ENCODE data around the gene PLAGL1.
A peak's percentile ranks its signal among the peaks of the same experiment; 100 is the strongest.

Gene PLAGL1

DNA sequence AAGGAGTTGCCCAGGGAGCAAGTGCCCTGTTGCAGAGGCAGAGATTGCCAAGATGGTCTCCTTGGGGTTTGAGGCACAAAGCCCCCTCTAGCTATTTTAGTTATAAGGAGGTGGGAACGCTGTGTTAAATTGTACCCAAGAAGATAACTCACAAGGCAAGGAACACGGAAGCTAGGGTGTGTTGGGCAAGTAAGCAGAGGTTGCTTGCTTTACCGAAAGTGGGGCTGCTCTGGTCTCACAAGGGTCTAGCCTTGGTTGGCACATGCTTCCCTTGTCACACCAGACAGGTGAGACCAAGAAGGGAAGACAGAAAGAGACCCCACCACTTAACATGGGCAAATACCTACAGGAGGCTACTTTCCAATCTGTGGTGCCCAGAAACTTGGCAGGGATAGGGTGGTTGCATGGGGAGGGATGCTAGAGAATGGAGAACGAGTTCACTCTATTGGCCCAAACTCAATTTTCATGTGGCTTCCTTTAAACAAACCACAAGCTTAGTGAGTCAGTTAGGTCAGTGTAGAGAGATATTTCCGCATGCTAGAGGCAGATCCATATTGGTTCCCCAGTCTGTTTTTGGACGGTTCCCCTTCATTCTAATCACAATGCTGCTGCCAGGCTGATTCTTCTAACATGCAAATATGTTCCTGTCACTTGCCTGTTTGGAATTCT lies 42.4 kb downstream of the PLAGL1 start:
- DNase-seq (ENCODE audit: low read depth in 2 of 2) = peak; percentile 20 to 31

DNA sequence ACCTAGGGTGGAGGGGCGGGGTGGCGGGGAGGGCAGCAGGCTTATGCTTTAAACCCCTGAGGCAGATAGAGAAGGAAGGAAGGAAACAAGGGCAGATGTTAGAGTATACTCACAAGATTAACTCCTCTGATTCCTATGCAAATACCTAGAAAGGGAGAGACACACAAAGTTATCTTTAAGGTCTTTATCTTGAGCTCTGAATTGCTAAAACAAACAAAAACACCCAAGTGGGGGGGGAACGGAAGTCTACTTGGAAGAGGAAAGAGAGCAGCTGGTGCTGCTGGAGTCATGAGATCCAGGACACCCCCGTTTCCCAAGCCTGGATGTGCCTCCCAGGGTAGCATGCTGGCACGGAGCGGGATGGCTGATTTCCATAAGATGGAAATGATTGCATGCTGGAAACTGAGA lies 43.4 kb downstream of the PLAGL1 start:
- no peak for DNase-seq (ENCODE audit: low read depth in 2 of 2)

DNA sequence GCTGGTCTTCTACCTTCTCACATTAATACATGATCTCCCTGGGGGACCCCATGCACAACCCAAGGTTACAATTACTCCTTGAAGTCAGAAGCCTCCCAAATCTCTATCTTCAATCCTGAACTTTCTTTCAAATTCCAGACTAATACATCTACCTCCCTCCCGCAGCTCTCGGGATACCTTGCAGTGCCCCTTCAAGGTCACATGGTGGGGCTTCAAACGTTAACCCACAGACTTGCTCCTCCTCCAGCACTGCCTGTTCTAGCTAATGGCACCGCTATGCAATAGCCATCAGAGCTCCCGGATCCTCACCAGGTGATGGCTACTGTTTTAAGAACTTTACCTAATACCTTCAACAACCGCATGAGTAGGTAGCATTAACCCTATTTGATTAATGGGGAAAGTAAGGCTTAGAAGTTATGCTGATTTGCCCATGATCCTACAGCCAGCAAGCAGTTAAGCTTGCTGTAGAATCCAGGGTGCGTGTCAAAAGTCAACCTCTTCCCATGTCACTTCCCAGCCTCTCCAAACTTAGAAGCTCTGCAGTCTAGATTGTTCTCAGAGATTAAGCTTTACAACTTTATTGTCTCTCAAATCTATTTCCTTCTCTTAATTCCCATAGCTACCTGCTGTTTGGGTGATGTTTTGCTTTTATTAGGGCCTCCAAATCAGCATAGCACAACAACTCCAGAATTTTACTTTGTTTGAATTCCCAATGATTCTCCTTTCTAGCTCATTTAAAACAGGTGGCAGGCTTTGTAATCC lies 44.7 kb downstream of the PLAGL1 start:
- no peak for DNase-seq (ENCODE audit: low read depth in 2 of 2)

DNA sequence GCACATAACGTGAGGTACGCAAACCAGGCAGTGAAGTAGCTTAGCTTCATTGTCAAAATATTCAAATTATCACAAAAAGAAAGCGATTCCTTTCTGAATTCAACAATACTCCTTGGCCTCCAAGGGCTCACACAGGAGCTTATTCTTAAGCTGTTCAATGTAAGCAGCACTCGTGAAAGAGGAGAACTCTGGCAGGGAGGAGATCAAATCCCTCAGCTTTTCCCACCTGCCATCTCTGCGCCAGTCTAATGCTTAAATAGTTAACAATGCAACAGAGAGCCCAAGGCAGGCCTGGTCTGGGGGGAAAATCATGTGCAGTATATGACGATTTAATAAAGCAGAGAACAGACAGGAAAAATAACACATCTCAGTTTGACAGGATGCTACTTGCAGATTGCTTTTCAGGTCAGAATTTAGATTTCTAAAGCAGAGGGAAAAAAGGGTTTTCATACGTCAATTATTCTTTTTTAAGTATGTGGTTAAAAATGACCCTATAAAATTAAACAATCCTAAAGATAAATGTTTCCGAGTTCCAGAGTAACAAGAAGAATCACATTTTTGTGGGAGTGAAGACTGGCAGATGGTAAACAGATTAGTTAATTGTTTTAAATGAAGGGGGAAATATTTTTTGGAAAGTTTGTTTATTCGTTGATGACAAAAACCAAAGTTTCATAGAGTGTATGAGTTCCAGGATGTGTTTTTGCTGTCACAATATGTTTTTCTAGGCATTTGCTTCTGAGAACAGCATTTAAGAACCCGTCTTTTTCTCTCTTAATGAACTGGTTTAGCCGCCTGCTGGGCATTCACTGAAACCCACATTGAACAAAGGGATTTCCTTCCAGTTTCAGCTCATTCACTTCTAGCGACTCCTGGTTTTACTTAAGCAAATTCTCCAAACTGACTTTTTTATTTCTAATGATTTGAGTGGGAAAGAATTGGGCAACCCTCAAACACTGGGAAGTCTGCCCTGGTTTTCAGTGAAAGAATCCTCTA lies 45.9 kb downstream of the PLAGL1 start:
- peak; percentile 30 to 33 for DNase-seq (ENCODE audit: low read depth in 2 of 2)

DNA sequence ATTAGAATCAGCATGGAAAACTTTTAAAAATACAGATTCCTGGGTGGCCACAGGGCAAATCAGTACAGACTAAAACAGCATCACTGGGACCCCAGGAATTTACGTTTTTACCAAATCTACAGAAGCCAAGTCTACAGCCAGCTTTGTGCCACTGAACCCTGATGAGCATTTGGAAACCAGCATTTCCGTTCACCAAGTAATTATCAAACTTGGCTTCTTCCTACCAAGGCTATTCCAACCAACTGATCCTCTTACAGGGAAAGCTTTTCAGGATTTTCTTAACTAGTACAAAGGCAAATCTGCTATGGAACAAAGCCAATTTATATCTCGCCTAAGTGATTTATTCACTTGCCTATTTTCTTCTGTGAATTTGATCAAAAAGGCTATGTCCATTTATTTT lies 47.0 kb downstream of the PLAGL1 start:
- DNase-seq (ENCODE audit: low read depth in 2 of 2) = no peak

DNA sequence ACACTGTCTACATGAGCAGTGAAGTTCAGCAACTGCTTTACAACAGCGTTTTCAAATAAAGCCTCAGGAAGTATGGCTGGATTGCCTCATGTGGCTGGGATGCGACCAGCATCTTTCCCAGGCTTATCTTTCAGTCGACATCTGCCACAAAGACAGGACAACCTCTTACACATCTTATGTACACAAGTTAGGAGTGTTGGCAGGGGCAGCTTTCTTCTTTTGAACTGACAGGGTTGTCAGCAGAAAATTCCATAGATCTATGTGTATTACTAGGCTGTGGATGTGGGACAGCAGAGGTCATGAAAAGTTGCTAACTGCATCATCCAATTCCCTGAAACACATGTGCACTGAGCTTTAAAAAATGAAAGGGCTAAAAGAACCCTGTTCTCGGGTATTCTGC lies 48.1 kb downstream of the PLAGL1 start:
- no peak for DNase-seq (ENCODE audit: low read depth in 2 of 2)

DNA sequence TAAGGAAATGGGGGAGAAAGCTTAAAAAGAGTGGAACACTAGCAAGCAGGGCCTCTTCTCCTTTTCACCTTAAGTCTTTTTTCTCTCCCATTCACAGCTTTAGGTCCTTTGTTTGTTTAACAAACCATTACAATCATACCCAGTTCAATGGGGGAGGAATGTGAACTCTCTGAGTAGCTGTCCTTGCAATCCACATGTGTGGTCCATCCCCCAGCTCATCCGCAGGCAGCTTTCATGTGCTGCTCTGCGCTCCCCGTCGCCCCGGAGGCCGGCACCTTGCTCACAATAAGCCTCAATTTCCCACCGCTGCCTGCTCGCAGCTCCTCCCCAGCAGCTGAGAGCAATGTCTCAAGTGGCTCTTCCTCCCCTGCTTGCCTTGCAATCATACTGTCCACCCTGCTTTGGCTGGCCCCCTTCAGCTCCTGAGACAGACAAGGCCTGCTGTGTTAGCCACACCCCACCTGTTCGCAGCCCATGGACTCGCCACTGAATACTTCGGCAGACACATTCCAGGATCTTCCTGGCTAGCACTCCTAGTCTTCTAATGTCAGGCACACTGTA lies 49.1 kb downstream of the PLAGL1 start:
- DNase-seq (ENCODE audit: low read depth in 2 of 2) = no peak

DNA sequence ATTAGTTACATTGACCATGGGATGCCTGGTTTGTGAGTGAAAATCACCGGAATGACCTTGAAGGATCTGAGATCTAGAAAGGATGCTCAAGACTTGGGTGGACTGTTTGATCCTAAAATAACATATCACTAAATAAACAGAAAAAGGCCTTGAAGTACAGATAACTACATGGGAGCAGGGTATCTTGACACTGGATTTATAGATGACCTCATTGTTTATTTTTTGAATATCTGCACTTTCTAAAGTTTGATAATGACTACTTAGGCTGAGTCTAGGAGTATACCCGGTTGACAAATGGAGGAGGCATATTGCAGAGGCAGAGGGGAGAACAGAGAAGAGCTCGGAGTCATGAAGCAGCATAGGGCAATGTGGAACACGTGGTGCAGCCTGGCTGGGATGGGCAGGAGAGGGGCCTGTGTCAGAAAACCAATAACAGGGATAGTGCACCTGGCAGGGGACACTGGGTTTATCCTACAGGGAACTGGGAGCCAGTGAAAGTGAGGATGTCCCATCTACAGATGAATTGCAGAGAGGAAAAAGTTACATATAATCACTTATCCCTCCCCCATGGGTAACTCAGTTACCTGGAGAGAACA lies 50.3 kb downstream of the PLAGL1 start:
- DNase-seq (ENCODE audit: low read depth in 2 of 2) = no peak

DNA sequence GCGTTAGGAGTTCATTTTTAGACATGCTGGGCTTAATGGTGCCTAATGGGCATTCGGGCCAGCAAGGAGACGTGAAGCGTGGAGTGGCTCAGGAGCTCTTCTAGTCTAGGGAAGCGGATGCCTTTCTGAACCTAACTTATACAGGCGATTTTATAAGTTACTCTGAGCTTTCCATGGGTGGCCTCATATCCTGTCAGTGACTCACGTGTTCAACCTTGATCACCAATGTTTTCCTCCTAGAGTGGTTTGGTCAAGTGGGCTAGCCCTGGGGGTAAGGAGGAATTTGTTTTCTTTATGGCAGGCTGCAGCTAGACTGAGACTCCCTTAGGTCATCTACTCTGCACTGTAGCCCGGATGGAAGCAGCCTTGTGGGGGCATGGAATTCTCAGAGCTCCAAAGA lies 52.1 kb downstream of the PLAGL1 start:
- no peak for DNase-seq (ENCODE audit: low read depth in 2 of 2)

DNA sequence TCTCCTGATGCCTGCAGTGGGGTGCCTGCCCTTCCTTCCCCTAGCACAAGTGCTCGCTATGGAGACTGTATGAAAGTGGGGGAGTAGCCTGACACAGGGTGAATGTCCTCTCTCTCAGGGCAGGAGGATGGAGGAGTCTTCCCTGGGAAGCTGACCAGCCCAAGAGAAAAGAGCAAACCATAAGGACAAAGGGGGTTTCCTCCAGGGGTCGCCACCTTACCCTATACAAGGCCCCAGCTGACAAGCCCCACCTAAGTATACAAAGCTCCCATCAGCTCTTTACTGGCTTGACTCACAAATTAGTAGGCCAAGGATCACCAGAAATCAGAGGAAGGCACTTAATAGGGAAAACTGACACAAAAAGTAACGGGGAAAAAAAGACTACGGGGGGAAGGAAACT lies 54.1 kb downstream of the PLAGL1 start:
- no peak for DNase-seq (ENCODE audit: low read depth in 2 of 2)

DNA sequence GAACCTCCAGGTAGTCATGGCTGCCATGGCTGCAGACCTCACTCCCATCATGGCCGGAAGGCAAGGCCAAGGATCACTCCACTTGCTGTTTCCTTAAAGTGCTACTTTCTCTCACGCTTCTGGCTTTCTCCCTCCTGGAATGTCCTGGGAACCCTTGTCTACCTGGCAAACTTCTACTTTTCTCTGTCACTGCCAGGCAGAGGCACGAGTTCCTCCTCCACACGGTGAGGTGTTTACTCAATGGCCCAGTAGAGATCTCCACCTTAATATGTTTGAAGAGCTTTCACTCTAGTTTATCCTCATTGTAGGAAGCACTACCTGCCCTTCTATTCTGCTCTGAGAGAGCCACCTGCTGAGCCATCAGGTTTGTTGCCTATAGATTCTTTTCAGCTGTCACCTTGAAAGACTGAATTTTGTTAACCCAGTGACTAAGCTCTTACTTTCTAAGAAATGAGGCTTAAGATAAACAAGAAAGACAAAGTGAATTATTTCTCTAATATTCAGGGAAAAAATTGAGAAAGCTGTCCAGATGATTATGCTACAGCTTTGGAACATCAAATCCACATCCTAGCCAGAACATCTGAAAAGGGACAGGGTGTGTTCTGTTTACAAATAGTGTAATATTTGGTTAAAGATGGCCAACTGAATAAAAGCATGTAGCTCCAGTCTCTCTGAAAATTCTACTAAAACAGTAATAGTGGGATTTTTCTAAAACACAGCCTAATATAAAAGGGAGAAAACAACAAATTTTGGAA lies 54.9 kb downstream of the PLAGL1 start:
- no peak for DNase-seq (ENCODE audit: low read depth in 2 of 2)

DNA sequence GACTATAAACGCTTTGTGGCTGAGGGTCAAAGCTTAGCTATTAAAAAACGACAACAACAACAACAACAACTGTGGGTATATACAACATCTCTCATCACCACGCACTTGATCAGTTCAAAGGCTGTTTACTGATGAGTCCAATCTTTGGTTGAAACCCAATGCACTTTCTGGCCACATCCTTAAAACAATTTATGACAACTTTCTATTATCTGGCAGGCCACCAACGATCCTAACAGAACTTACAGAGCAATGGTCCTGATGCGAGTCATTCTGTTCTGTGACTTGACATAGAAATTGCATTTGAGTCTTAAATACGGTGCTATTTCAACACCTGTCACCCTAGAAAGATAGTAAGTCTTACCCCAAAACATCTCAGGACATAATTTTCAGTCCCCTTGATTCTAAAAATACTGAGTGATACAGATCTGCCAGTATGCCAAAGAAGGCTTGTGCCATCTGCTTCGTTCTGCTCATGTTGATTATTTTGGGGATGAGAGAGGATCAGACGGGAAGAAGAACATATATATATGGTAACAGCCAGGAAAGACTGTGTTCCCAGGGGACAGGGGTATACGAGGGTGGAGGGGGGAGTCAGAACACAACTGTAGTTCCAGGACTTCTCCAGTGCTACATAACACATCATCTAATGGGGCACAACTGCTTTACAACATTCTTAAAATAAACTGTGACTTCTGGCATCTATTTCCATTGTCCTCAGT lies 55.8 kb downstream of the PLAGL1 start:
- DNase-seq (ENCODE audit: low read depth in 2 of 2) = no peak

DNA sequence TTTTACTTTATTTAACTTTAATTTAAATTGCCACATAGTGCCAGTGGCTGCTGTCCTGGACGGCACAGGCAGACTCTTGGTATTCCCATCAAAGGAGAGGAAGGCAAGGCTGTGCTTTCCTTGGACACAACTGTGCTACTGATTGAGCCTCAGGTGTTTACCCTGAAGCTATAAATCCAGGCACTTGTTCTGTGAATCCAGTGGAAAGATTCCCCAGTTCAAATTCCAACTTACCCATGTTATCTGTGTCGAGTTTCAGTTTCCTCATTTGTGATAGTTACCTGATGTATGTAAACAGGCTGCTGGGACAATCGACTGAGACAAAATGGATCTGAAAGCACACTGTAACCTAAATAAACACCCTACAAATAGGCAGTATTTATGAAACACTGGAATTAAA lies 57.2 kb downstream of the PLAGL1 start:
- DNase-seq (ENCODE audit: low read depth in 2 of 2) = no peak

DNA sequence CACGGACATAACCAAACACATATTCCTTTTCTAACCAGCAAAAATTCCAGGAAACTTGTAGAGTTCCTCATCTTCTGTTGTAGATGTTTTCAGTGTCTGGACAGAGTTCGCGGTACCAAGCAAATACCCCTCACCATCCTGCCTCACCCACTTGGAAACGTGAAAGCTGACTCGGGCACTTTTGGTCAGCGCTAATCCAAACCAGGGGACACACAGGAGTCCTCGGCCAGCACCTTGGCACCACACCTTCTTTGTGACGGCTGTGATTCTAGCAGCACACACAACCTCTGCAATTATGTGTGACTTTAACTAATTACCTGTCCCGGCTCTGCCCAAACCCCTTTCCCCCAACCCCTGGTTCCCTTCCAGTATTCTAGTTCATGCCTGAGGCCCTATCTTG lies 58.1 kb downstream of the PLAGL1 start:
- DNase-seq (ENCODE audit: low read depth in 2 of 2) = no peak

DNA sequence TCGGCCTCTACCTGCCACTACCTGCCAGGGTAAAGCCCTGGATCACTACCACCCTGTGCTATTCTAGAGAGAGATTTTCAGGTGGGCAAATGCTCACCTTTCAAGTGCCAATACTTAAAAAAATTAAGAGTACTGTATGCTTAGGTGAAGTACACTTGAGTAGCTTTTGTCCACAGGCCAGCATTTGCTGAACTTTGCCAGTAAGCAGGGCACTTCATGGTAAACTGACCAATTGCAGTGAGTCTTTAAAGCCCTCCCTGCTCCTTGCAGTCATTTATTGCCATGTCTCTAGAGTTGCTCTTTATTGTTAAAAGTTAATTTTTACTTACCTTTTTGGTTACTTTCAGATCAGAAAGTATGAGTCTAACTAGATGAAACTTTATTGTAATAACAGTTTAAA lies 58.5 kb downstream of the PLAGL1 start:
- DNase-seq (ENCODE audit: low read depth in 2 of 2) = no peak

DNA sequence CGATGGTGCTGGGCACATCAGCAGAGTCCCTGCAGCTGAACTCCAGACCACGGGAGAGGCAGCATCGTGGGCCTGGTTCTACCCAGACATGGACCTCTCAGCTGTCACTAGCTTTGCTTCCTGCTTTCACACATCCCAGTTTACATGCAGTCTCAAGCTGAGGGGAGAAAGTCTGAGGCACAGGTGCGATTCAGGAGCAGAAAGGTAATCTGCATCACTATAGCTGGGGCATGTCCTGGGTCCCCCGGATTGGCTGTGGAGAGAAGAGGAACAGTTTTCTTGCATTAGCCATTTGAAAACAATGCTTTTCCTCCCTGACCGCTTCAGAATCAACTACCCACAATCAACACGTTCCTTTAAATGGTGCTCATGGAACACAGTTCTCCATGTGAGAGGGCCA lies 59.9 kb downstream of the PLAGL1 start:
- no peak for DNase-seq (ENCODE audit: low read depth in 2 of 2)

DNA sequence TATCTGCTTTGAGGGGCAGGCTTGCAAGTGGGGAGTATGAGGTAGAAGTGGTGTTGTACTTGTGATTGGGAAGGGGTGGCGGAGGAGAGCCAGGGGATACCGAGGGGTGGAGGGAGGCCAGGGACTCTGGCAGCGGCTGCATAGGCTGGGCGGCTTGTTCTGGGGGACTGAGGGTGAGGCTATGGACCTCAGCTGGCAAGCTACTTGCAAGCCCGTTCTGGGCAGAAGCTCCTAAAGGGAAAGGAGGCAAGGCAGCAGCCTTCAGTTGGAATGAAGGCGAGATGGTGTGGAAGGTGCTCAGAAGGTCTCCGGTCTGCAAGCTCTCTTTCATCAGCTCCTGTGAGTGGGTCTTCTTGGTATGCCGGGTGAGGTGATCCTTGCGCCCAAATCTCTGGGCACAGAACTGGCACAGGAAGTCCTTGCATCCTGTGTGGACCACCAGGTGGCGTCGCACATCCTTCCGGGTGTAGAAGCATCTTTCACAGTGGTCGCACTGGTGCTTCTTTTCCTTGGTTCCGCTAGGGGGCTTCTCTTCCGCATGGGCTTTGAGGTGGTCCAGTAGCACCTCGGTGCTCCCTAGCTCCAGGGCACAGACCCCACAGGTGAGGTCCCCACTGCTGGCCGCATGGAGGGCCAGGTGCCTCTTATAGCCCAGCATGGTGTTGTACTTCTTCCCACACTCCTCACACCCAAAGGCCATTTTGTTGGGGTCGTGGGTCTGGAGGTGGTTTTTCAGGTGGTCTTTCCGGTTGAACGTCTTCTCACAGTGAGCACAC lies 66.0 kb downstream of the PLAGL1 start:
- peak; percentile 15 to 17 for DNase-seq (ENCODE audit: low read depth in 2 of 2)

DNA sequence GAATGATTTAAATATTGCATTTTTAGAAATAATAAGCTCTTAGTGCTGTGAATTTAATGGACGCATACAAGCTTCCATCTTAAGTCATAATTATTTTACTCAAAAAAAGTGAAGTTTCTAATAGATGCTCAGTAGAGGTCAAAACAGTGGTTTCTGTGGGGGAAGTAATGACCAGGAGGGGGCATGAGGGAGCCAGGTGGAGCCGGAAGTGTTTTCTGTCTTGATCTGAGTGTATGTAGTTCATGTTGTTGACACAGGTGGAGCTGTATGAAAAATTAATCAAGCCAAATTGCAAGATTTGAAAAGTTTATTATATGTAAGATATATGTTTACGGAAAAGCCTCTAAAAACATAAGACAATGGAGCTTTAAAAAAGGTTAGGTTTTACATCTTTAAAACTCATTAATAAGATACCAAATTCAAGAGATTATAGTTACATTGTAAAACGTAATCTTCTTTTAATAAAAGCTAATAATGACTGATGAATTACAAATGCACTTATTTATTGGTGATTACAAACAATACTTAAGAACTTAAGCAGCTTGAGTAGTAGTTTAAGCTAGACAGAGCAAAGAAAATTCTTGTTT lies 68.0 kb downstream of the PLAGL1 start:
- peak in 1 of 2 experiments; percentile 2 for DNase-seq (ENCODE audit: low read depth in 2 of 2)

DNA sequence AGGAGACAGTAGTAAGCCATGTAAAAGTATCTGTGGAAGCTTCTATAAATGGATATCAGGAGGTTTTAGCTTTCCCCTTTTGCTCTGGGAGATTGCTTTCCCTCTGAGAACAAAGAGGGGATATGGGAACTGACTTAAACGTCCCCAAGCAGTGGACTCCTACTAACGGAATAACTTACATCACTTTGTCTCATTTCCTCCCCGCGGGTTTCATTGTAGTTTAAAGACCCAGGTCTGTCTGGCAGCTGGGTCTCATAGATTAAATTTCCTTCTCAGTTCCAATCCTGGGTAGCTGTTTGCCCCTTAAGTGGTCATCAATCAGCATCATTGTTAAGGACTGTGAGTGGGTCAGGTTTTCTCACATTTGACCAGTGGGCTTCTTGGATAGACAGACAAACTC lies 68.7 kb downstream of the PLAGL1 start:
- DNase-seq (ENCODE audit: low read depth in 2 of 2) = no peak

Data from fibroblast of skin of left biceps (primary cell).